ENCODE measurements around the gene FTH1.
A peak's percentile ranks its signal among the peaks of the same experiment; 100 is the strongest.
"Not testable (repeated sequence)": the region's sequence is repeated elsewhere in the genome, so short reads cannot be mapped to it uniquely, and the experiment has no call there.

FTH1 gene

DNA sequence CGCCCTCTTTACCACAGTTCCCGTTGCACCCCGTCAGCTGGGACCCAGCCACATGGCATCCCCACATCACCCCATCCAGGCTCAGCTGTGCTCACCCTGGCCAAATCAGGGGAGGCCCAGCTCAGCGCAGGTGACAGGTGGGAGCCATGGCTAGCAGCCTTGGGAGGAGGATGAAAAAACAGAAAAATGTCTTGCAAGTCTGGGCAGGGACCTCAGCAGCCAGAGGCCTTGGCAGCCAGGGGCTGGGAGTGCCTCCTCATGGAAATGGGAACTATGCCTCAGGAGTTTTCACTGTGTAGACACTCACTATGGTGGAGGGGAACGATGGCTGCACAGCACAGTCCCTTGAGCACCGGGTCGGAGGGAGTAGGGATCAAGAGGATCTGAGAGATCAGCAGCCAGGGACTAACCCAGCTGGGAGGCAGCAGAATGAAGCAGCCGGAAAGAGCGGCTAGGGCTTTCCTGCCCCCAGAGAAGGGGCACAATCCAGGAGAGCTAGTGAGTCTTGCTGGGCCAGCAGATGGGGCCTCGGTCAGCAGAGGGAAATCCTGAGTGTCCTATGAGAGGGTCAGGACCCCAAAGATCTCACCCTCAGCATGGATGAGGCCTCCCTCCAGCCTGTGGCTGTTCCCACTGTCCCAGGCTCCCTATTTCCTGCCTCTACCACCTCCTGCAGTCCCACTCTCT, 6.2 kb upstream of the FTH1 start:
- no peak for DNase-seq (ENCODE audit: low spot score in 2 of 2)

DNA sequence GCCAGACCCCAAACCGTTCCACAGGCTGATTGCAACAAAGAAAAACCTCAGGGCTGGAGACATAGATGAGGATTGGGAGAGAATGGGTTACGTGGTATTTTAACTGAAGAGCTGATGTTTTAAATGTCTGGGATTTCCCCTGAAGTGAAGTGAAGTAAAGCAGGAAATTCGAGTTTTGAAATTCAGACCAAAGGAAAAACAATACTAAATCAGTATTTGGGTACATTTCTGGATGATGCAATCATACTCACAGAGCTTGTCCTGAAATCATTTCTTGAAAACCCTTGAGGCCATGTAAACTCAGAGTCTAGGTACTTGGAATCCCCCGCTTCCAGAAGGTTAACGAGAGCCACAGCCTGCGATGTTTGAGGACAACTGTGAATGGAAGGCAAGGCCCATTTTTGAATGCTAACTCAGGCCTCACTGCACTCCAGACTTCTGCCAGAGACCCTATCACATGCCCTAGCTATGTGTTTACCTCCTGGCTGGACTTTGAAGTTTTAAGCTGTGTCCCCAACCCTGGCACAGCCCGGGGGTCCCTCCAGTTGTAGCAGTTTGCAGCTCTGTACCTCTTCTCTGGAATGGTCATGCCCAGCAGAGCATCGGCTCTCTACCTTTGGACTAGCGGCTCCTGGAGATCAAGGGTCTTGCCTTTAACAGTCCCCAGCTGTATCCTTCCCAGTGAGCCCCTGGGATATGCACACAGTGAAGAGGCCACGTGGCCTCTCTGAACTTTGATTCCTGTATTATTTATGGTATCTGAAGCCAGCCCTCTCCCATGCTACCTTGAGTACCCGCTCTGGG, 5.4 kb upstream of the FTH1 start:
- no peaks in the 10 kb centered on the region for H3K27me3 ChIP-seq (ENCODE audit: low read depth)
- peaks cover 40% of the 10 kb centered on the region for H3K4me1 ChIP-seq
- in situ Hi-C loops (cut with MboI; ENCODE audit: low sequenced_read_pairs), result no loop called here
- H3K9me3 ChIP-seq, result no peaks in the 10 kb centered on the region
- no peak for DNase-seq (ENCODE audit: low spot score in 2 of 2)
- peaks cover 3% of the 10 kb centered on the region; the same call in 1 of the 2 replicates for H3K36me3 ChIP-seq (replicated peaks)
- H3K4me3 ChIP-seq, result no peak overlapping the region

More for the DNA sequence above, 6.2 kb upstream of the FTH1 start:
- in situ Hi-C loops (cut with MboI; ENCODE audit: low sequenced_read_pairs), result no loop called here
- Histone ChIP-seq H3K27me3 (ENCODE audit: low read depth) (no peaks in the 10 kb centered on the region), H3K36me3 (replicated peaks) (peaks cover 3% of the 10 kb centered on the region; the same call in 1 of the 2 replicates), H3K4me1 (peaks cover 35% of the 10 kb centered on the region), H3K9me3 (no peaks in the 10 kb centered on the region), H3K4me3 (no peak overlapping the region)

DNA sequence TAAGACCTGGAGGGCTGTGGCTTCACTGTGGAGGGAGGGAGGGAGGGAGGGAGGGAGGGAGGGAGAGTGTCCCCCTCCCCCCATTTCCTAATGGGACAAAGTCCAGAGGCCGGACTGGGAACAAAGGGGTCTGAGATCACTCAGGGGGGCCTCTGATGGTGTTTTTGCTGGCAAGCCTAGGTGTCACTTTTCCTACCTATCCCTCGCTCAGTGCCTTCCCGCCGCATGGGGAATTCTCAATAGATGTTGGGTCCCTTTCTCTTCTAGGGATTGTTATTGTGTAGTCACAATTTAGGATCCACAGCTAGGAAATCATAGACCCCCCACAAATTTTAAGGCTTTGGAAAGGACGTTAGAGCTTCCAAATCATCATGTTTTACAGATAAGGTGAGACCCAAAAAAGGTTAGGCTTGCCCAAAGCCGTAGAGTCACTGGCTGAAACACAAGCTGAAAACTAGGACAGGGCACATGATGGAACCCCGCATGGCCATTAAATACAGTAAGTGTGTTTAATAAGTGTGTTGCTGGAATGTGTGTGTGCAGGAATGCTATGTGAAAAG, 4.8 kb upstream of the FTH1 start:
- no peaks in the 10 kb centered on the region for H3K27me3 ChIP-seq (ENCODE audit: low read depth)
- in situ Hi-C loops (cut with MboI; ENCODE audit: low sequenced_read_pairs), result no loop called here
- H3K9me3 ChIP-seq, result no peaks in the 10 kb centered on the region
- peaks cover 40% of the 10 kb centered on the region for H3K4me1 ChIP-seq
- no peak overlapping the region for H3K4me3 ChIP-seq
- no peak for DNase-seq (ENCODE audit: low spot score in 2 of 2)
- H3K36me3 ChIP-seq (replicated peaks), result peaks cover 3% of the 10 kb centered on the region; the same call in 1 of the 2 replicates

DNA sequence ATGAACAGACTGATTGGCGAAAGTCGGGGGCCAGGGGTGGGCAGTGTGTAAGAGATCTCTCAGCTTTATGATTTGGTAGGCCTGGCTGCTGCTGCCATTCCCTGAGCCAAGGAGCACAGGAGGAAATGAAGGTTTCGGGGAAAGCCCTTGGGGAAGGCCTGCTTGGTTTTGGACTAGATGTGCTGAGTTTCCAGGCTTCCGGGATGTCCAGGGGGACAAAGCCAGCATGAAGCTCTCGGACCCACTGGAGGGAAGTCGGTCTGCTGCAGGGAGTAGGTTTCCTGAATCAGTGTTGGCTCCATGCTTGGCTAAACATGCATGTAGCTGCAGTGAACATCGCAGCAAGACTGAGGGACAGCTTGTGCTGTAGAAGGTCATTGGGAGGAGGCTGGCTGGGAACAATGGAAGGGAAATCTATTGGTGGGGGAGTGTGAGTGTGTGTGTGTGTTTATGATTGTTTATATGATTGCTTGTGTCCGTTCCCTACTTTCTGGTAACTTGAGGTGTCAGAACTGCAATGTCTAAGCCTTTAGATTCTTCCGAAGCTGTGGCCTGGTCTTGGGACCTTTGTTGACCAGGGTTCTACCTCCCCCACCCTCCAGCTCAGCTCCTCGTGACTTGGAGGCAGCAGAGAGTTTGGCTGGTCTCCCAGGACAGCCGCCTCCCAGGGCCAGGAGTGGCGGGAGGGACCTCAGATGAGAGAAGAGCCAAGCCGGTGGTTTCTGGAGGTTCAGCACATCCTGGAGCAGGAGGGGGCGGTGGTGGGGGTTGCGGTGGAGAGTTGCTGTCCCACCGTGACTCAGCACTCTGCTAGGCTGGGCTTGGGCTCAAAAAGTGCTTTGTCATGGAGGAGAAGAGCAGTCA, 4.0 kb upstream of the FTH1 start:
- peaks cover 40% of the 10 kb centered on the region for H3K4me1 ChIP-seq
- no peak overlapping the region for H3K4me3 ChIP-seq

DNA sequence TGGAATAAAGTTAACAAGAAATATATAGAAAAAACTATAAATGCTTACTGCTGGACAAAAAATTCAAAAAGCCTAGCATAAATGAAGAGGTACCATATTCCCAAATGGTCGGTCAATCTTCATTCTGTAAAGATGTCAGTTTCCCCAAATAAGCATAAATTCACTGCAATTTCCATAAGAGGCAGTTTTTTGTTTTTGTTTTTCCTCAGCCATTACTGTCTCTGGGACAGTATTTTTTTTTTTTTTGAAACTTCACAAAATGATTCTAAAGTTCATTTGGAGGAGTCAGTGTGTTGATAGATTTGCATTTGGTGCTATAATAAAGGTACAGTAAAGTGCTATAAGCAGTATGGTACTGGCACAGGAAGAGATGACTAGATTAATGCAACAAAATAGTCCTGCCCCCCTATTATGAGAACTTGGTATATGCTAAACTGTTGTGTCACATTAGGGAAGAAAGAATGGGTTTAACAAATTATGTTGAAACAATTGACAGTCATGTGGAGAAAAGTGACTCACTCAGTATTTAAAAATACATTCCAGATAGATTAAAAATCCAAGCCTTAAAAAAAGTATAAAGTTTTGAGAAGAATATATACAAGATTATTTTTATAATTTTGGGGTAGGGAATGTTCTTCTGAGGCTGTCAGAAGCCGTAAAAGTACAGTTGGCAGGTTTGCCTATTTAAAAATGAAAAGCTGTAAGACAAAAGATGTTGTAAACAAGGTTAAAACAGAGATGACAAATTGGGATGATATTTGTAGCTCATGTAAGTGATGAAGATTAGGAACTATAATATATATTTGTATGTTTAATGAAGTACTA, 2.6 kb upstream of the FTH1 start:
- H3K9me3 ChIP-seq, result no peaks in the 10 kb centered on the region
- H3K4me3 ChIP-seq, result no peak overlapping the region
- H3K27me3 ChIP-seq (ENCODE audit: low read depth), result no peaks in the 10 kb centered on the region
- DNase-seq (ENCODE audit: low spot score in 2 of 2), result no peak
- H3K36me3 ChIP-seq (replicated peaks), result peaks cover 23% of the 10 kb centered on the region
- peaks cover 40% of the 10 kb centered on the region for H3K4me1 ChIP-seq
- in situ Hi-C loops (cut with MboI; ENCODE audit: low sequenced_read_pairs), result no loop called here

More for the DNA sequence above, 4.0 kb upstream of the FTH1 start:
- H3K36me3 ChIP-seq (replicated peaks), result peaks cover 8% of the 10 kb centered on the region
- in situ Hi-C loops (cut with MboI; ENCODE audit: low sequenced_read_pairs), result no loop called here
- DNase-seq (ENCODE audit: low spot score in 2 of 2), result peak; percentile 84 to 98
- no peaks in the 10 kb centered on the region for H3K27me3 ChIP-seq (ENCODE audit: low read depth)
- H3K9me3 ChIP-seq, result no peaks in the 10 kb centered on the region

DNA sequence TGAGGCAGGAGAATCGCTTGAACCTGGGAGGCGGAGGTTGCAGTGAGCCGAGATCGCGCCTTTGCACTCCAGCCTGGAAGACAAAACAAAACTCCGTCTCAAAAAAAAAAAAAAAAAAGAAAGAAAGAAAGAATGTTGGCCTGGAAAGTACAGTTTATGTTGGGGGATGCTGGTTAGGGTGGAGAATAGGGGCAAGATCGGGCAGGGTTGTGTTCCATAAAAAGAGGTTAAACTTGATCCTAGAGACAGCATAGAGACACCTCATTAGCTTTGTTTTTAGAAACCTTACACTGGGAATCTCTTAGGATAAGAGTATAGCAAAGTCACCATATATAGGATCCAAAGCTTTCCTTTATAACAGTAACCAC, 1.9 kb upstream of the FTH1 start:
- peaks cover 29% of the 10 kb centered on the region for H3K36me3 ChIP-seq (replicated peaks)
- peaks cover 40% of the 10 kb centered on the region for H3K4me1 ChIP-seq
- no peak for DNase-seq (ENCODE audit: low spot score in 2 of 2)
- H3K4me3 ChIP-seq, result no peak overlapping the region
- H3K9me3 ChIP-seq, result no peaks in the 10 kb centered on the region
- in situ Hi-C loops (cut with MboI; ENCODE audit: low sequenced_read_pairs), result no loop called here
- H3K27me3 ChIP-seq (ENCODE audit: low read depth), result no peaks in the 10 kb centered on the region

DNA sequence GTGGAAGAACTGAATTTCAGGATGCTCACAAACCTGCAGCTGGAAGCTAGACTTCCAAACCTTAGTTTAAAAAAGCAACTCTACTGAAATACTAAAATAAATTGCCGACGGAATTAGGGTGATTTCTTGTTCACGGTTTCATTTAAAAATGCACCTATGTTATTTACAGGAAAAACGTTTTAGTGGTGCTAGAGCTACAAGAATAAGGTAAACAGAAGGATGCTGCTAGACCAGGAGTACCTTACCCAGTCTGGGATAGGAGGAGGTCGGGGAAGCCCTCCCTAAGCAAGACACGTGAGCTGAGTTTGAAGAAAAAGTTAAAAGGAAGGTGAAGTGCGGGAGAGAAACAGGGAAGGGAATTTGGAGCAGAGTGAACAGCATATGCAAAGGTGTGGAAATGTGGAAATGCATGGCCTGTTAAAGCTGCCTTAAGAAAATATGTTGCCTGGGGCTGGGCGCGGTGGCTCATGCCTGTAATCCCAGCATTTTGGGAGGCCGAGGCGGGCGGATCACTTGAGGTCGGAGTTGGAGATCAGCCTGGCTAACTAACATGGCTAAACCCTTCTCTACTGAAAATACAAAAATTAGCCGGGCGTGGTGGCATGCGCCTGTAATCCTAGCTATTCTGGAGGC, 1.4 kb upstream of the FTH1 start:
- no peaks in the 10 kb centered on the region for H3K27me3 ChIP-seq (ENCODE audit: low read depth)
- H3K4me1 ChIP-seq, result peaks cover 40% of the 10 kb centered on the region
- peak in 1 of 2 experiments; percentile 46 for DNase-seq (ENCODE audit: low spot score in 2 of 2)
- peaks cover 34% of the 10 kb centered on the region for H3K36me3 ChIP-seq (replicated peaks)
- in situ Hi-C loops (cut with MboI; ENCODE audit: low sequenced_read_pairs), result no loop called here
- no peaks in the 10 kb centered on the region for H3K9me3 ChIP-seq
- H3K4me3 ChIP-seq, result peak overlapping the region; percentile 85

DNA sequence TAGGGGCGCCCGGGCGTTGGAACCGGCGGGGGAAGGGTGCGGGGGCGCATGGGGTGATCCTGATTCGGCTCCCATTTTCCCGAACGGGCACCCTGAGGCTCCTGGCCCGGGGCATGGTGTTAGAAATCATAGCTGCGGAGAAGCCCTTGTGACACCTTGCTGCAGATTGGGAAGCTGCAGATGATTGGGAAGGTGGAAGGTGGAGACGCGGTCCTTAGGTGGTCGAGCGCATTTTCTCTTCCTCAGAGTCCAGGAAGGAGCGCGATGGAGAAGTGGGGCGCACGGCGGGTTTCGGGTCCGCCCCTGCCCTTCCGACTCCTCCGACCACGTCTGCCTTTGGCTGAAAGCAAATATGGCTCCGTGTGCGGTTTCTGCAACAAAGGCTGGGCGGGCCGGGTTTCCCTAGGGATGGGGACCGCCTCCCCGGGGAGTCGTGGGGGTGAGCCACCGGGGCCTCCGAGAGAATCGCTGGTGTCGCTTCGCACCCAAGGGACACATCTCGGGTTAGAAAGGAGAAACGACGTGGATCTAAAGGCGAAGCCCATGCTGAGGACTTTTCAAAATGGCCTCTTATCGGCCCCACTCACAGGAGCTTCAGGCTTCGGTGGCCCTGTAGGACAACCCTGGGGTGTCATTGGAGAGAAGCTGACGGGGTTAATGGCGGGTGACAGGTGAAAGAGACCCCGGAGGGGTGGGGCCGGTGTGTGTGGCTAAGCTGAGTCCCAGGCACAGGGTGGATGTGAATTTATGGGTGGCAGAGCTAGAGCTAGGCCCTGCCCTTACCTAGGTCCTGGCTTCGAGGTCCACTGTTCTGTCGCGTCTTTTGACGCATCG, 707 bp upstream of the FTH1 start:
- Histone ChIP-seq H3K27me3 (ENCODE audit: low read depth) (no peaks in the 10 kb centered on the region), H3K4me3 (peak overlapping the region; percentile 85), H3K4me1 (peaks cover 40% of the 10 kb centered on the region), H3K36me3 (replicated peaks) (peaks cover 41% of the 10 kb centered on the region), H3K9me3 (no peaks in the 10 kb centered on the region)
- in situ Hi-C loops (cut with MboI; ENCODE audit: low sequenced_read_pairs), result no loop called here
- peak in 1 of 2 experiments; percentile 55 for DNase-seq (ENCODE audit: low spot score in 2 of 2)

DNA sequence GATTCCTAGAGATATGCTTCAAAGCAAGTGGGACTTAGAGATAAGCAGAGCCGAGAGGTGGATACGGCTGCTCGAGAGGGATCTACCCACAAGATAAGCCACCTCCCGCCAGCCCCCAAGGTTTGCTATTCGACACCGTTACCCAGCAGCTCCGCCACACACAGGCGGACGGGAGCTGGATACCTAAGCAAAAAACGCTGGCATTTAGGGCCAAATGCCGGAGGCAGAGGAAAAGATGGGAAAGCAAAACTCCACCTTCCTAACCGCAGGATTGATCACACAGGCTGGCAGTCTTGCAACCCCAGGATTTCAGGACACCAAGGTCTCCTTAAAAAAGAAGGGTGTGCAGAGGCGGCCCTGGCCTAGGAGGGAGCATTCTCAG, 709 bp downstream of the FTH1 start:
- peak in 1 of 2 experiments; percentile 53 for DNase-seq (ENCODE audit: low spot score in 2 of 2)
- Histone ChIP-seq H3K4me3 (peak overlapping the region; percentile 85), H3K27me3 (ENCODE audit: low read depth) (no peaks in the 10 kb centered on the region), H3K36me3 (replicated peaks) (peaks cover 41% of the 10 kb centered on the region), H3K4me1 (peaks cover 28% of the 10 kb centered on the region), H3K9me3 (no peaks in the 10 kb centered on the region)
- in situ Hi-C loops (cut with MboI; ENCODE audit: low sequenced_read_pairs), result no loop called here

DNA sequence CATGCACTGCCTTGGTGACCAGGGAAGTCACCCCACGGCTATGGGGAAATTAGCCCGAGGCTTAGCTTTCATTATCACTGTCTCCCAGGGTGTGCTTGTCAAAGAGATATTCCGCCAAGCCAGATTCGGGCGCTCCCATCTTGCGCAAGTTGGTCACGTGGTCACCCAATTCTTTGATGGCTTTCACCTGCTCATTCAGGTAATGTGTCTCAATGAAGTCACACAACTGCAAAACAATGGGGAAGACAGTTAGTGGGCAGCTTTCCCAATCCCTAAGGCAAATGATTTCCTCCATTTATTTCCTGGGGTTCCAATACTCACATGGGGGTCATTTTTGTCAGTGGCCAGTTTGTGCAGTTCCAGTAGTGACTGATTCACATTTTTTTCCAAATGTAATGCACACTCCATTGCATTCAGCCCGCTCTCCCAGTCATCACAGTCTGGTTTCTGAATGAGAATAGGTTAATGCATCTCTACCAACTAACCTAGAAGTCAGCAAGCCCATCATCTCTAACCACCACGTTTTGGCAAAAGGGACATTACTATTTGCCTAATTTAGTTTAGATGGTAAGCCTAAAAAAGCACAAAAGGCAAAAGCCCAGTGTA, 2.7 kb downstream of the FTH1 start:
- H3K27me3 ChIP-seq (ENCODE audit: low read depth); H3K9me3 ChIP-seq; H3K4me3 ChIP-seq; in situ Hi-C loops (cut with MboI; ENCODE audit: low sequenced_read_pairs); DNase-seq (ENCODE audit: low spot score in 2 of 2): not testable (repeated sequence)
- Histone ChIP-seq H3K4me1 (peaks cover 13% of the 10 kb centered on the region), H3K36me3 (replicated peaks) (peaks cover 37% of the 10 kb centered on the region)

DNA sequence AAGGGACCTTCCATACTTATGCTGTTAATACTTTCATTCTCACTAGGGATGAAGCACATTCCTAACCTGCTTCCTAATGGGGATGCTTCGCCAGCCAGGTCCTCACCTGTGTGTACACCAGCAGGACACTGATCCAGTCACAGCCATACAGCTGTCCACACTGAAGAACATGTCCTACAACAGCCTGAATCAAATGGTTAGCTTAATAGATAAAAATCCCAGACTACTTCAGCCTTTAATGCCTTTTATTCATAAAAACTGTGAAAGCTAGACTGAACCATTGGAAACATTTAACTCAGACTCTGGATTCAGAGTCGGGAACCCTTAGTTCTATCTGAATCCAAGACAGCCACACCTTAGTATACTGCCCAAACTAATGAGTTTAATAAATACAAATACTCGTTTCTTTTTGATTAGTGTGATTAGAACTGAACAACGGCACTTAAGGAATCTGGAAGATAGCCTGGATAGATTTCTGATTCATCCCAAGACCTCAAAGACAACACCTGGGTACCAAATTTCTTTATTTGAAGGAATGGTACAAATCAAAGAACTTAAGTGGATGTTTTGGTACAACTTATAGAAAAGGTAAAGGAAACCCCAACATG, 3.3 kb downstream of the FTH1 start:
- Histone ChIP-seq H3K4me3 (no peak overlapping the region), H3K9me3 (no peaks in the 10 kb centered on the region), H3K27me3 (ENCODE audit: low read depth) (no peaks in the 10 kb centered on the region), H3K4me1 (peaks cover 9% of the 10 kb centered on the region), H3K36me3 (replicated peaks) (peaks cover 37% of the 10 kb centered on the region)
- DNase-seq (ENCODE audit: low spot score in 2 of 2), result no peak
- in situ Hi-C loops (cut with MboI; ENCODE audit: low sequenced_read_pairs), result no loop called here
